GM15510 (cell line): ENCODE data around the gene TMEM165.

Source experiments
- POLR2A ChIP-seq: IDR thresholded peaks from 3 replicates; pipeline ENCODE4 v1.6.1; 2011; ENCODE audit warnings: borderline replicate concordance; ENCODE audit not compliant: insufficient read length; ENCODE audit errors: extremely low read depth

TMEM165 gene

DNA sequence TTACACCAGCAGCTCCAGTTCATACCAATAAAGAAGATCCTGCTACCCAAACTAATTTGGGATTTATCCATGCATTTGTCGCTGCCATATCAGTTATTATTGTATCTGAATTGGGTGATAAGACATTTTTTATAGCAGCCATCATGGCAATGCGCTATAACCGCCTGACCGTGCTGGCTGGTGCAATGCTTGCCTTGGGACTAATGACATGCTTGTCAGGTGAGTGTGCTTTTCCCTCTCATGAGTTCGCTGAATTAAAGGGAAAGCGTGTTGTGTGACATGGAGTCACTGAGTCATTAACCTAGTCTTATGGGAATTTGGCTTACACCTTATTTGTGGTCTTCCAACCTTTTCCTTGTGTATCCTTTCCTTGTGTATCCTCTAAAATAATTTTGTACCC lies 15.9 kb downstream of the TMEM165 start:
- TF ChIP-seq POLR2A: no peak

DNA sequence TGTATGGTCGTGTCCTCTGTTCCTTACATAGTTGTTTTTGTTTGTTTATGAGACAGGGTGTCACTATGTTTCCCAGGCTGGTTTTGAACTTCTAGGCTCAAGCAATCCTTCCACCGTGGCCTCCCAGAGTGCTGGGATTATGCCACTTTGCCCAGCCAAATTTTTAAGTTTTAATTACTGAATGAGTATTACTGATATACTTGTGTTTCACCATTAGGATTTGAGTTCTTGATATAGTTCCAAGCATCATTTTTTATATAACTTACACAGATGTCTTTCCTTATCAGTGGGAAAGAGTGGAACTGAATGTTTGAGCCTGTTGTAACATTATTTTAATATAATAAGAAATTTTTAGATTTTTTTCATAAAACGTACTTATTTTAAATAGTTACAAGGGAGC lies 20.4 kb downstream of the TMEM165 start:
- TF ChIP-seq POLR2A: no peak

DNA sequence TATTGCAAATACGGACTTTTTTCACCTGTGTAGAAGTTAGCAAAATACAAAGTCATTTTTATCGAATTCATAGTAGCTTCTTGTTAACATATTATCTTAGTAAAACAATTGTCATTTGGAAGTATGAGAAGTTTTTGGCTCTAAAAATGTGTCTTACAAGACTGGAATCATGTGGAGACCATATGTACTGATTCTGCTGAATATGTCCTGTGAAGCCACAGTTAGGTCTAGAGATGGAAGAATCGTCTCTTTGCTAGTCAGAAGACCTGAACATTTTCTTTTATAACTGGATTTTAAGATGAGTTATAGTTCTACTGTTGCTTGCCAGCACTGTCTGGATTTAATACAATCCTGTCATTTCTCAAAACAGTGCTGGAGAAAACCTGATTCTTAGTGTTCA lies 29.0 kb downstream of the TMEM165 start:
- TF ChIP-seq POLR2A: no peak

DNA sequence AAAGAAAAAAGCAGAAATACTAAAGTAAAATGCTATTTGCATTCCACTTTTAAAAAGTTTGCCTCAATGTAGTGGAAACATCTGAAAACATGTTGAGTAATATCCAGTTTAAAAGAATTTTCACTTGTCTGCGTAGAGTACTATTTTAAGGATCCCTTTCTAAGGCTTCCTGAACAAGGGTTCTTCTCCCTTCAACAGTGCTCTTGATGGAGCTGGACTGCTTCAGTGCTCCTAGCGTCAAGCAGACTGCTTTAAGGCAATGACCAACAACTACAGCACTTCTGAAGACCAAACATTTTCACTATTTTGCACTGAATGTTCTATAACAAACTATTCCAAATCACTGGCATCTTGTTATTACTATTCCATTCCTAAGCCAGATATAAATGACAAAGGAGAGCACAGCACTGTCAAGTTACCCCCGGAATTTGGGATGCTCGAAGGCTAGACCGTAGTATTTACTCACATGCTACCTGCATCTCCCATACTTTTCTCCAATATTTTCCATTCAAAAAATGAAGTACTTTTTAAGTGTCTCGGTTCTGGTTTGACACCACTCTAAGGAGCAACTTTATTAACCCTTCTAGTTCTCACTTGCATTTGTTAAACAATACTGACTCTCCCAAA lies 36.1 kb downstream of the TMEM165 start:
- TF ChIP-seq POLR2A: no peak

DNA sequence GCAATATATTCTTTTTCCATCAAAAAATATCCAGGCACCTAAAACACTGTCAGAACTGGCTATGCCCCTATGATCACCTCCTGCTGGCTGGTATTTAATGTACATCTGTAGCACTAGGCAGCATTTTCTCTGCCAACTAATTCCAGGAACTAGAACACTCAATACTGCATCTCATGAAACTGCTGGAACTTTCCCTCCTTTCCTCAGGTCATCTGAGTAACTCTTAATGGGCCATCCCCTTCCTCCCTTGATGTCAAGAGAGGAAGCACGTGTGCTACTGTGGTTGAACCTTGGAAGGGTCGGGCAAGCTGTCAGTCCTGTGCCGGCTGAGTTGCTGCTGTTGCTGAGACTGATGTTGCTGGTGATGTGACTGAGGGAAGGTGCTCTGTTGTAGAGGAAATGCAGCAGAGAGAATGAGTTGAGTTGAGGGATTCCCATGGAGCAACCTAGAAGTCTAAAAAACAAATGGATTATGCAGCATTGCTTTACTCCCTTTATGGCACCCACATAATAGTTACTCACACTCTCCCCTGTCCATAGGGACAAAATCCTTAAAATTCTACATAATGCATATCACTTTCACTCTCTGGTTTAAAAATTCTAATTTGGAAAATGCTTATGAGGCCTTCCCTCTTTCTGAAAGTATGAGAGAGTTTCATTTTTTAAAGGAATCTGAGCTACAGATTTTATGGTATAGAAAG lies 39.5 kb downstream of the TMEM165 start:
- TF ChIP-seq POLR2A: no peak

DNA sequence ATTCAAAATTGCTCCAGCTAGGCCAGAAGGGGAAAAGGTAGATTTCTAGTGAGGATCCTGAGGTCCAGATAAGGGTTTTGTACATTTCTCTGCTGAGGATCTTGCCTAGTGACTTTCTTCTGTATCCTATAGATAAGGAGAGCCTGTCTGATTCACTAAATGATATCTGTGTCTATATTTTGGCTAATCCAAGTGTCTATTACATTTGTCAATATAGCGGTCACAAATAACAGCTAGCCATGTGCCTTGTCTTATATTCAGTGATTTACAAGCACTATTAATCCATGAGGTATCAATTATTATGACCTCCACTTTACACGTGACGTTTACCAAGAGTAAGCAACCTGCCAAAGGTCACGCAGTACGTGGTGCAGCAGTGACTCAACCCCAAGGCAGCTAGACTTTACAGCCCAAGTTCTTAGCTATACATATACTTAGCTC lies 41.6 kb downstream of the TMEM165 start:
- TF ChIP-seq POLR2A: no peak

DNA sequence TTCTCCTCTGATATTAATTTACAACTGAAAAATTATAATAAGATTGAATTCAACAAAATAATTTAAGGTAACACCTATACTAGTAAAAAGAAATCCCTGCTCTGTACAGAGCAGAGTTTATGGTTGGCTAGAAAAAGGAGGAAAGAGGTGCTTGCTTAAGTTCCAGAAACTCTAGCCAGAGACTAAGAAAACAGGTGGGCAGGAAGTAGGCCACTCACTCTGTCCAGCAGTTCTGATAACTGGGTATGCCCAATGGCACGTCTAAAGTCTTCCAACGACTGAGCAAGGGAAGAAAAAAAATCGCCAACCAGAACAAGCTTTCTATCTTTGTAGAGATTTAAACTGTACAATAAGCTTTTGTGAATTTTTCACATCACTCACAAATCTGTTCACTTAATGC lies 42.1 kb downstream of the TMEM165 start:
- no peak for TF ChIP-seq POLR2A

DNA sequence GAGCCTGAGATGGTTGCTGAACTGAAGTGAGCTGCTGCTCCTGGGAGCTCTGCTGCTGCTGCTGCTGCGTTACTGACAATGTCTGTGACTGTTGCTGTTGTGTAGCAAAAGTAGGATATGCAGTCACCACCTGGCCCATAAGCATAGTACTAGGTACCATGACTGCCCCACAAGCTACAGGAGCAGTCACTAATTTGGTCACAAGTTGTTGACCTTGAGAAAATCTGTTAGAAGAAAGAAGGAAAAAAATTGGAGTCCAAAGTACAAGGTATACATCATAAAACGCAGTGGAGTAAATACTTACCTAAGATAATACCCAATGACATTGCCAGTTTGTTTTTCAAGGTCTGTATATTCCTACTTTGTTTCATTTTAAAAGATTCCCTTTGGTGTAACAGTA lies 42.6 kb downstream of the TMEM165 start:
- no peak for TF ChIP-seq POLR2A

DNA sequence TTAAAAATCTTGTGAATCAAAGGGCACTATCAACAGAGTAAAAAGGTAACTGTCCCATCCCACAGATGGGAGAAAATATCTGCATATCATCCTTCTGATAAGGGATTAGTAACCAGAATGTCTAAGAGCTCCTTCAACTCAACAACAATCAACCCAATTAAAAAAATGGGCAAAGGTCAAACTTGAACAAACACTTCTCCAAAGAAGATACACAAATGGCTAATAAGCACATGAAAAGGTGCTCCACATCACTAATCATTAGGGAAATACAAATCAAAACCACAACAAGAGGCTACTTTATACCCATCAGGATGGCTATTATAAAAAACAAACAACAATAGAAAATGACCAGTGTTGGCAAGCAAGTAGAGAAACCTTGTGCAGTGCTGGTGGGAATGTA lies 43.3 kb downstream of the TMEM165 start:
- no peak for TF ChIP-seq POLR2A

DNA sequence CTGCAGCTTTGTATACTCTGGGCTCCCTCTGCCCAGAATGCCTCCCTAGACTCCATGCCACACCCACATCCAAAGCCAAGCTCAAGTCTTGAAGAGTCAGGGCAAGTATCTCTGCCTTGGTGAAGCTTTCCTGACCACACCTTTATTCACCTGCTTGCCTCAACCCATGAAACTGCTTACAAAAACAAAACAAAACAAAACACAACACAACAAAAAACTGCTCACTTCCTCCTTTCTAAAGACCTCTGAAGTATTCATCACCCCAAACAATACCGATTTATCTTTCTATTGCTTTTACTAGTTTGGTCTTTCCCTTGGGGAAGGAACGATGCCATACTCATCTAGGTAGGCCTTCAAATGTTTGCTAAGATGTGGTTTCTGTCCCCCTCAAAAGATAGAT lies 45.0 kb downstream of the TMEM165 start:
- TF ChIP-seq POLR2A: no peak

DNA sequence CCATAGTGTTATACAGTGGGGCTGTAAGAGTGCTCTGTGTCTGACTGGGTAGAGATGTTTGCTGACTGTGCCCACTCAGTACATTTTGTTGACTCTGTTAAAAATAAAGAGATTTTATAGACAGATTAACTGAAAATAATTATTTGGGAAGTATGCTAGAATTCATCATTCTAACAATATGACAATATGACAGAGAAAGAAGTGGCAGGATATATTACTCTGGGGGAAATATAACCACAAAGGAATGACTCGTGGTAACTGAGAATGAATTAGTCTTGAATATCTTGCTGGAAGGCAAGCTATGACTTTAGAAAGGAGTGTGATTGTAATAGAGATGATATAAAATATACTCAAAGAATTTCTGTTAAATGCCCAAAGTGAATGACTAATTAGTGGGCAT lies 46.8 kb downstream of the TMEM165 start:
- no peak for TF ChIP-seq POLR2A

DNA sequence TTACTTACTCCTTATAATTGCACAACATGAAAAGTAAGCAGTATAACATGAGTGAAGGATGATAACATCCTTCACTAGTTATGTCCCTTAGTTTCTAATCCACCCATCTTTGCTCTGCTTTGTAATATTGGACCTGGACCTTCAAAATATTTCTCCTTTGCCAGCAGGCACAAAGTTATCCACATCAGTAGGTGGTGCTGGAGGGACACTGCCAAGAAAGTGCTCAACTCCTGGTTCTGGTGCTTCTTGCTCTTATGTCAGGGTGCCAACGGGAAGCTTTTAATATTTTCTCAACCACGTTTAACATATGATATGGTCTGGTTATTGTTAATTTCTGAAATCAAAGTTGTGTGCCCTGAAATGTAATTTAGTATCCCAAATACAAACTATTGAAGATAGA lies 49.1 kb downstream of the TMEM165 start:
- TF ChIP-seq POLR2A: no peak

DNA sequence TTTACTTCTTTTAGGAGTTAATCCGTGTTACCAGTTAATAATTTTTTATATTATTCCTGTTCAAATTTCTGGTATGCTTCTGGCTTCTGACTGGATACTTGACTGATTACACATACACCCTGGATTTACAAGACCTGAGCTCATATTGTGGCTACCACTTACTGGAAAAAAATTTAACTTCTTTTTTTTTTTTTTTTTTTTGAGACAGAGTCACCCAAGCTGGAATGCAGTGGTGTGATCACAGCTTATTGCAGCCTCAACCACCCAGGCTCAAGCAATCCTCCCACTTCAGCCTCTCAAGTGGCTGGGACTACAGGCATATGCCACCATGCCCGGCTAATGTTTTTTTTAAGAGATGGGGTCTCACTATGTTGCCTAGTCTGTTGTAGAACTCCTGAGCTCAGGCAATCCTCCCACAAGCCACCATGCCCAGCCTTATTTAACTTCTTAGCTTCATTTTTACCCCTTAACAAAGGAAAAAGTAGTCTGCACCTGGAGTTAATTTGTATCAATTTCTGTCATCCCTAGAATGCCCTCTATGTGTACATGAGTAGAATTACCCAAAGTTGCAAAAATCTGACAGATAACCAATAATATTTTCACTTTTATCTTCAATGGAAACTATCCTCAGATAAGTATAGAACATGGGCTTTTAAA lies 50.3 kb downstream of the TMEM165 start:
- no peak for TF ChIP-seq POLR2A

DNA sequence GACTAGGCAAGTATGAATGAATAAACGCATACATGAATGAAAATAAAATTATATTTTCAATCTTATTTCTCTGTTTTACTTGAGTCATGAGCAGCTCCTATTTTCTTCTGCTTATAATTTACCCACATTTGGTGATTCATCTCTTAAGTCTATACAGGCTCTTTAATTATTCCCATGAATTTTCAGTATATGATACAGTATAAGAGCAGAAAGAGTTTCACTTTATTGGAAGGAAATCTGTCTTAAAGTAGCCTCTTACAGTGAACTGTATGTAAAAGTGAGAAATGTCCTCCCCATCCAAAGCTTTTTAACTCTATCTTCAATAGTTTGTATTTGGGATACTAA lies 50.8 kb downstream of the TMEM165 start:
- TF ChIP-seq POLR2A: no peak

DNA sequence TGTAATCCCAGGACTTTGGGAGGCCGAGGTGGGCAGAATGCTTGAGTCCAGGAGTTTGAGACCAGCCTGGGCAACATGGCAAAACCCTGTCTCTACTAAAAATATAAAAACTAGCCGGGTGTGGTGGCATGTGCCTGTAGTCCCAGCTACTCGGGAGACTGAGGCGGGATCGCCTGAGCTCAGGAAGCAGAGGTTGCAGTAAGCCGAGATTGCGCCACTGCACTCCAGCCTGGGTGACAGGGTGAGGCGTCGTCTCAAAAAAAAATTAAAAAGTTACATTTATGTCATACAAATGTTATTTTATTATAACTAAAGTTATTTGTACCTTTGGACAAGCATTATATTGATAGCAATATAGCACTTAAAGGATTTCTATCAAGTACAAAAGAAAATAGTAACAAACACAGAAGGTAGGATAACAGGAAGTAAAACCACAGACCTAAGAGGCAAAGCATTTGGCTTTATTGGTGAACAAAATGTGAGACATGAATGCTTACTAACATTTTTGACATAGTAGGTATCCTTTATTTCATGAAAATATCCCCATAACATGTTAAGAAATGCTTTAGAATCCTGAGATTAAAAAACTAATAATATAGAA lies 51.5 kb downstream of the TMEM165 start:
- TF ChIP-seq POLR2A: no peak

DNA sequence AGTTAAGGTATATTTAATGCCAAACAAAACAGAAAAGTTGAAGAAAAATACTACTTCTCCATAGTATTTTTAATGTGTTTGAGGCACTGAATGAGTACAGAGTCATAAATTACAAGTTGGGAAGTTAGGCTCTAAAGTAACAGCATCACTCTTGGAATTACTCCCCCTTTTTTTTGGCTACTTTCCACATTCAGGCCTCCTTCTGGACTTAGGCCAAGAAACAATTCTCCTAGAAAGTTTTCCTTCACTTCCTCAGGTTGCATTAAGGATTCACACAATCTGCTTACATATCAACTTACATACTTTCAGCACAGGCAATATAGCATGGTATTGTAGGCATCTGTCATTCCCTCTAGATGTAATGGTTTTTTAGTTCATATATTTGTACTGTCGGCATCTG lies 52.1 kb downstream of the TMEM165 start:
- no peak for TF ChIP-seq POLR2A
